Transverse colon (tissue), 4 donors: ENCODE results near the gene MBOAT2. TPM values are rescaled to one million over a fixed set of nuclear protein-coding genes. Genes with fewer than 3 reads are reported as not detected.

Experiments used
- DNase-seq: peaks from one replicate; pipeline ENCODE4 v3.0.0-alpha.2; 2019
- H3K27ac ChIP-seq, 4 donors: fragments of 200-600 bp; sonication (generic); 2 replicates each; pipeline ENCODE4 v1.5.1; 2016 to 2018; ENCODE audit warnings: inconsistent platforms in 4 of 4
- H3K27me3 ChIP-seq: fragments of 200-600 bp; sonication (generic); 2 replicates; pipeline ENCODE4 v1.5.1; 2017; ENCODE audit warnings: inconsistent platforms
- H3K36me3 ChIP-seq, 4 donors: fragments of 200-600 bp; sonication (generic); 2 replicates each; pipeline ENCODE4 v1.5.1; 2017 to 2019; ENCODE audit warnings: inconsistent platforms in 4 of 4
- H3K4me1 ChIP-seq, 4 donors: fragments of 200-600 bp; sonication (generic); 2 replicates each; pipeline ENCODE4 v1.5.1; 2017 to 2020; ENCODE audit warnings: inconsistent platforms in 4 of 4
- H3K4me3 ChIP-seq, 4 donors: fragments of 200-600 bp; sonication (generic); 1 replicate in 1 of 4; 2 replicates in 3 of 4; pipeline versions ENCODE4 v1.5.1 to v1.6.1; 2017 to 2019; ENCODE audit warnings: inconsistent platforms in 4 of 4
- H3K9me3 ChIP-seq, 2 donors: fragments of 200-600 bp; sonication (generic); 2 replicates each; pipeline ENCODE4 v1.5.1; 2017 to 2019; ENCODE audit warnings: inconsistent platforms in 2 of 2
- EP300 ChIP-seq: sonication (generic); formaldehyde crosslinking; IDR thresholded peaks from one replicate; pipeline ENCODE4 v1.6.1; 2017; ENCODE audit warnings: antibody characterized with exemption, low read depth
- POLR2A ChIP-seq: fragments of 450-650 bp; IDR thresholded peaks from one replicate; pipeline ENCODE4 v1.6.1; 2016; ENCODE audit warnings: antibody characterized with exemption, mild to moderate bottlenecking, moderate library complexity
- POLR2AphosphoS5 ChIP-seq, 3 donors: sonication (generic); formaldehyde crosslinking; IDR thresholded peaks; one replicate each; pipeline ENCODE4 v1.6.1; 2016; ENCODE audit warnings: antibody characterized with exemption in 3 of 3
- WGBS, 2 donors: methylation state at CpG; one replicate each; pipeline ENCODE4 v1.1.5; 2018; ENCODE audit warnings: low coverage in 1 of 2; 5-methylcytosine and 5-hydroxymethylcytosine counted together
- in situ Hi-C, 4 donors: fragments of 200-750 bp; cut with MboI; loops; one replicate each; pipeline versions ENCODE4 v1.15.0 to v1.15.1; 2017; ENCODE audit warnings: low sequenced_read_pairs in 3 of 4, low pct_ligation_motif_present in 1 of 4, low pct_unique_long_range_greater_than_20kb in 1 of 4
- intact Hi-C: fragments of 100-400 bp; cut with DNase I; formaldehyde crosslinking; loops from one replicate; pipeline ENCODE4 v1.15.1; 2023; ENCODE audit warnings: low total_unique reads
- total RNA-seq, 4 donors: library from RNA; depleted of rRNA; stranded (reverse); fragments of >200 nt; gene quantifications; one replicate each; pipeline ENCODE4 v1.1.0, GENCODE V29; 2016
- TF ChIP-seq, protein P1 (sequence below), 5 experiments: fragments of 200-600 bp in 3 of 5; fragments of 450-650 bp in 2 of 5; sonication (generic) in 3 of 5; IDR thresholded peaks; 1 replicate in 2 of 5; 2 replicates in 3 of 5; pipeline ENCODE4 v1.5.1; 2016 to 2017; ENCODE audit warnings: antibody characterized with exemption in 5 of 5, inconsistent platforms in 3 of 5, mild to moderate bottlenecking in 2 of 5, moderate library complexity in 1 of 5

The MBOAT2 gene
- total RNA-seq, 4 donors from 2014 or later = 10.0 to 132 (median 89.2) TPM

DNA sequence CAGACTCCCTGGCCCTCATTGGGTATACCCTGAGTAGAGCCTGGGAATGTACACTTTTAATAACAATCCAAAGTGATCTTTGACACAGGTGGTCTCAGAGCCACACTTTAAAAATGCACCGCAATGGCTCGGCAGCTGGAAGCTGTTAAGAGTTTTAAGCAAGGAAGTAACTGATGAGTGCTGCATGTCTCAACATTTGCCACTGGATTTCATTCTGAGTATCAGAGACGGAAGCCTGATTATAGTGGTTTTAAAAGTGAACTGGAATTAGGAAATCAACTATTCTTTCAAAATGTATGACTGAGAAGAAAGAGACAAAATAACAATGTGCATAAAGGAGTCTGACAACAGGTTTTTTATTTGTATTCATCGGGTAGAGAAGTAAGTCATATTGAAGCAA lies 7.5 kb downstream of the MBOAT2 start:
- Histone ChIP-seq H3K9me3 (no peaks in the 10 kb centered on the region), H3K27me3 (no peaks in the 10 kb centered on the region), H3K36me3 (no peaks in the 10 kb centered on the region), H3K4me1 (peaks cover 0 to 42% (median 19%) of the 10 kb centered on the region in 4 donors), H3K27ac (no peak overlapping the region), H3K4me3 (no peak overlapping the region)
- 84 to 91% methylated on average over 4 of the region's 4 CpGs for WGBS, 2 donors
- DNase-seq = no peak
- intact Hi-C loops = no loop called here
- in situ Hi-C loops = no loop called here
- TF ChIP-seq EP300 = no peak
- TF ChIP-seq, protein P1, sequence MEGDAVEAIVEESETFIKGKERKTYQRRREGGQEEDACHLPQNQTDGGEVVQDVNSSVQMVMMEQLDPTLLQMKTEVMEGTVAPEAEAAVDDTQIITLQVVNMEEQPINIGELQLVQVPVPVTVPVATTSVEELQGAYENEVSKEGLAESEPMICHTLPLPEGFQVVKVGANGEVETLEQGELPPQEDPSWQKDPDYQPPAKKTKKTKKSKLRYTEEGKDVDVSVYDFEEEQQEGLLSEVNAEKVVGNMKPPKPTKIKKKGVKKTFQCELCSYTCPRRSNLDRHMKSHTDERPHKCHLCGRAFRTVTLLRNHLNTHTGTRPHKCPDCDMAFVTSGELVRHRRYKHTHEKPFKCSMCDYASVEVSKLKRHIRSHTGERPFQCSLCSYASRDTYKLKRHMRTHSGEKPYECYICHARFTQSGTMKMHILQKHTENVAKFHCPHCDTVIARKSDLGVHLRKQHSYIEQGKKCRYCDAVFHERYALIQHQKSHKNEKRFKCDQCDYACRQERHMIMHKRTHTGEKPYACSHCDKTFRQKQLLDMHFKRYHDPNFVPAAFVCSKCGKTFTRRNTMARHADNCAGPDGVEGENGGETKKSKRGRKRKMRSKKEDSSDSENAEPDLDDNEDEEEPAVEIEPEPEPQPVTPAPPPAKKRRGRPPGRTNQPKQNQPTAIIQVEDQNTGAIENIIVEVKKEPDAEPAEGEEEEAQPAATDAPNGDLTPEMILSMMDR (IDR thresholded peaks at IDR 0.05) = no peak
- no peak for TF ChIP-seq POLR2AphosphoS5 (IDR thresholded peaks at IDR 0.05)
- no peak for TF ChIP-seq POLR2A

DNA sequence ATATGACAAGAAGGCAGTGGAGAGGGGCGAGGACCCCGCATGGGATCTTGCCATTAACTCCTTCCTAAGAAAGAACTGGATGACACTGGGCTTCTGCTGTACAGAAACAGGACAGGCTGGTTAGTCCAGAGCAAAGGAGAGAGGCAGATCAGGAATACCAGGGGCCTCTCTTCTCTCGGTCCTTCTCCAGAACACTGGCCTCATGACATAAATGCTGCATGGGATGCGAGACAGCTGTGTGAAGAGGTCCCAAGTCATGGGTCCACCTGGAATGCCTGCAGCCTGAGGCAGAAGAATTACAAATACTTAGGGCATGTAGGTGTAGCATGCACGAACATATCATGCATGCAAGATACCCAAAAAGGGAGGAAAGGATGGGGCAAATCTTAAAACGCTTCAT lies 9.1 kb downstream of the MBOAT2 start:
- H3K4me1 ChIP-seq = peaks cover 0 to 27% (median 12%) of the 10 kb centered on the region in 4 donors
- DNase-seq = no peak
- intact Hi-C loops (no loop called here), in situ Hi-C loops (no loop called here)
- H3K4me3 ChIP-seq = no peak overlapping the region
- H3K27me3 ChIP-seq = no peaks in the 10 kb centered on the region
- no peak for TF ChIP-seq EP300
- TF ChIP-seq POLR2AphosphoS5 (IDR thresholded peaks at IDR 0.05) = no peak
- TF ChIP-seq, protein P1 (IDR thresholded peaks at IDR 0.05) = no peak
- TF ChIP-seq POLR2A = no peak
- H3K36me3 ChIP-seq = no peaks in the 10 kb centered on the region
- WGBS, 2 donors = 88% methylated on average over 6 of the region's 6 CpGs; no CpG with 5 or more reads in 1 of the 2 donors
- H3K27ac ChIP-seq = no peak overlapping the region
- no peaks in the 10 kb centered on the region for H3K9me3 ChIP-seq

DNA sequence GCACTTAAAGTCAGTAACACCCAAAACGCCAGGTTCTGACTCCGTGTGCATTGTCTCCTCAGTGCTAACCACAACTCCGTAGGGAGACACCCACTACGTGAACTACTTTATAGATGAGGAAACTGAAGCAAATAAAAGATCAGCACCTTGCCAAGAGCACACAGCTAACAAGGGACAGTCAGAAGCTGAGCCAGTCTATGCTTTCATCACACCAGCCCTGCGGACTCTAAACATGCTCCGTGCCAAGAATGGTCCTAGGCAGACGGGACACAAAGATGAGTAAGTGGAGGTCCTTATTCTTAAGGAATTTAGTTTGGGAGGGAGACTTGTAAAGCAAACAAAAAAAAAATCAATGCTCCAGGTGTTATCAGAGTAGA lies 9.6 kb downstream of the MBOAT2 start:
- WGBS, 2 donors = 63 to 73% methylated on average over 2 to 7 of the region's 7 CpGs
- Histone ChIP-seq H3K4me3 (no peak overlapping the region), H3K36me3 (no peaks in the 10 kb centered on the region), H3K27me3 (no peaks in the 10 kb centered on the region), H3K9me3 (no peaks in the 10 kb centered on the region), H3K27ac (no peak overlapping the region), H3K4me1 (peaks cover 0 to 22% (median 10%) of the 10 kb centered on the region in 4 donors)
- intact Hi-C loops (no loop called here), in situ Hi-C loops (no loop called here)
- TF ChIP-seq, protein P1 (IDR thresholded peaks at IDR 0.05) = no peak
- TF ChIP-seq POLR2AphosphoS5 (IDR thresholded peaks at IDR 0.05) (no peak), EP300 (no peak), POLR2A (no peak)
- no peak for DNase-seq

- Histone ChIP-seq H3K4me3 (no peak overlapping the region), H3K9me3 (no peaks in the 10 kb centered on the region), H3K27me3 (no peaks in the 10 kb centered on the region), H3K36me3 (no peaks in the 10 kb centered on the region), H3K4me1 (peaks cover 0 to 19% (median 10%) of the 10 kb centered on the region in 4 donors), H3K27ac (no peak overlapping the region)
- intact Hi-C loops = no loop called here
- no peak for DNase-seq
- TF ChIP-seq POLR2A (no peak), POLR2AphosphoS5 (IDR thresholded peaks at IDR 0.05) (no peak)
- TF ChIP-seq, protein P1 (IDR thresholded peaks at IDR 0.05) = no peak
- in situ Hi-C loops = no loop called here
- WGBS, 2 donors = 85 to 92% methylated on average over 6 to 7 of the region's 7 CpGs
These were observed 10.1 kb downstream of the MBOAT2 start for GRCh38 chr2:8993196-8993901.
